ENCODE measurements around the gene CIPC. TPM values are rescaled to one million over a fixed set of nuclear protein-coding genes. Genes with fewer than 3 reads are reported as not detected.

The CIPC gene
- total RNA-seq, 1 donor from 2014 or later, result 10.2 TPM

DNA sequence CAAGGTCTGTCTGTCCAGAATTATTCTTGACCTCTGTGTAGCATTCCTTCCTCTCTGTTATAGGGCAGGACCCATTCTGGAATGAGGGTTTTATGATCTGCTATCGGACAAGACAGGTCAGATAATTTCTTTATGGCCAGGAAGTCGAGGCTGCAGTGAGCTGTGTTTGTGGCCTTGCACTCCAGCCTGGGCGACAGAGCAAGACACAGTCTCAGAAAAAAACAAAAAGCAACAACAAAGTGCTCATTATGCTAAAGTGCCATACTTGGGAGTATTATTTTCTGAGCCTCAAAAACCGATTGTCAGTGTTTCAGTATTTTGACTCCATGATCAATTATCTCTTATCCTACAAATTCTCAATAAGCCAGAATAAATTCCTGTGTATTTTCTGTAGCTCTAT, 4.1 kb downstream of the CIPC start:
- no peak for DNase-seq (ENCODE audit: low read depth)
- no peak overlapping the region for H3K4me3 ChIP-seq (ENCODE audit: low read depth, low read length)
- TF ChIP-seq, protein P1, sequence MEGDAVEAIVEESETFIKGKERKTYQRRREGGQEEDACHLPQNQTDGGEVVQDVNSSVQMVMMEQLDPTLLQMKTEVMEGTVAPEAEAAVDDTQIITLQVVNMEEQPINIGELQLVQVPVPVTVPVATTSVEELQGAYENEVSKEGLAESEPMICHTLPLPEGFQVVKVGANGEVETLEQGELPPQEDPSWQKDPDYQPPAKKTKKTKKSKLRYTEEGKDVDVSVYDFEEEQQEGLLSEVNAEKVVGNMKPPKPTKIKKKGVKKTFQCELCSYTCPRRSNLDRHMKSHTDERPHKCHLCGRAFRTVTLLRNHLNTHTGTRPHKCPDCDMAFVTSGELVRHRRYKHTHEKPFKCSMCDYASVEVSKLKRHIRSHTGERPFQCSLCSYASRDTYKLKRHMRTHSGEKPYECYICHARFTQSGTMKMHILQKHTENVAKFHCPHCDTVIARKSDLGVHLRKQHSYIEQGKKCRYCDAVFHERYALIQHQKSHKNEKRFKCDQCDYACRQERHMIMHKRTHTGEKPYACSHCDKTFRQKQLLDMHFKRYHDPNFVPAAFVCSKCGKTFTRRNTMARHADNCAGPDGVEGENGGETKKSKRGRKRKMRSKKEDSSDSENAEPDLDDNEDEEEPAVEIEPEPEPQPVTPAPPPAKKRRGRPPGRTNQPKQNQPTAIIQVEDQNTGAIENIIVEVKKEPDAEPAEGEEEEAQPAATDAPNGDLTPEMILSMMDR (conservative IDR thresholded peaks at IDR 0.05; ENCODE audit: low read depth, low read length), result no peak

DNA sequence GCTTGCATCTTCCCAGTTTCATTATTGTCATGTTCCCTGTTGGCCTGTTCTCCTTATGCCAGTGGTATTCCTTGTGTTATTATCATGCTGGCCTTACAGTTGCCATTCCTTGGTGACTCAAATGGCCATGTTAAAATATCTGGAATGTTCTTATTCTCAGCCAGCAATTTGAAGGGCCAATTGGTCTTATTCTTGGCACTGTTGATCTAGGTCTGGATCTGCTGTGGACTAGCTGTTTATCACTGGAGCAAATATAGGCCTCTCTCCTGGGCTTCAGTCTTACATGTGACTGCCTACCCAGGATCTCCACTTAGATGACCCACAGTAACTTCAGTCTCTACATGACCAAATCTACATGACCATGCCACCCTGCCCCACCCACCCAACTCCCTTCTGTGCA, 5.4 kb downstream of the CIPC start:
- TF ChIP-seq, protein P1 (conservative IDR thresholded peaks at IDR 0.05; ENCODE audit: low read depth, low read length), result no peak
- no peak overlapping the region for H3K4me3 ChIP-seq (ENCODE audit: low read depth, low read length)

DNA sequence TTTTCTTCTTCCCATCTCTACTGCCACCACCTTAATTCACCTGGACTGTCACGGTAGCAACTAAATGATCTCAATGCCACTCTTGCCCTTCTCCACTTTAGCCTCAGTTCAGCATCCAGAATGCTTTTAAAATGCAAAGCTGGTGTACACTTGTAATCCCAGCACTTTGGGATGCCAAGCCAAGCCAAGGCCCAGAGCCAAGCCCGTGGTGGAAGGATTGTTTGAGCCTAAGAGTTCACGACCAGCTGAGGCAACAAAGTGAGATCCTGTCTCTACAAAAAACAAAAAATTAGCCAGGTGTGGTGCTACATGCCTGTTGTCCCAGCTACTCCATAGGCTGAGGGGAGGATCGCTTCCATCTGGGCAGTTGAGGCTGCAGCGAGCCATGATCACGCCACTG, 5.9 kb downstream of the CIPC start:
- H3K4me3 ChIP-seq (ENCODE audit: low read depth, low read length), result no peak overlapping the region
- DNase-seq (ENCODE audit: low read depth), result no peak
- TF ChIP-seq, protein P1 (conservative IDR thresholded peaks at IDR 0.05; ENCODE audit: low read depth, low read length), result no peak

More for the DNA sequence above, 5.4 kb downstream of the CIPC start:
- no peak for DNase-seq (ENCODE audit: low read depth)

DNA sequence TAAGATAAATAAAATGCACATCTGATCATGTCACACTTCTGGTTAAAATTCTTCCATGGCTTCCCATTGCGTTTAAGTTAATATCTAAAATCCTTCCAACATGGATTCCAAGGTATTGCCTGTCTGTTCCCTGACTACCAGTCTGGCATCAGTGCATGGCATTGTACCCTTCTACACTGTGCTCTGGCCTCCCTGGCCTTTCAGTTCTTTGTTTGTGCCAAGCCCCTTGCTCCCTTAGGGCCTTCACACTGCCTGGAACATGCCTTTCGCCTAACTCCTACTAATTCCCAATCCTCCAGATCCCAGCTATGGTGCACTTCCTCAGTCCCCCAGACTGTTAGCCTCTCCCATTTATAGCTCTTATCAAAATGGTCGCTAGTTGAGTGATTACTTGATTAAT, 6.3 kb downstream of the CIPC start:
- no peak for DNase-seq (ENCODE audit: low read depth)
- TF ChIP-seq, protein P1 (conservative IDR thresholded peaks at IDR 0.05; ENCODE audit: low read depth, low read length), result no peak
- H3K4me3 ChIP-seq (ENCODE audit: low read depth, low read length), result no peak overlapping the region

DNA sequence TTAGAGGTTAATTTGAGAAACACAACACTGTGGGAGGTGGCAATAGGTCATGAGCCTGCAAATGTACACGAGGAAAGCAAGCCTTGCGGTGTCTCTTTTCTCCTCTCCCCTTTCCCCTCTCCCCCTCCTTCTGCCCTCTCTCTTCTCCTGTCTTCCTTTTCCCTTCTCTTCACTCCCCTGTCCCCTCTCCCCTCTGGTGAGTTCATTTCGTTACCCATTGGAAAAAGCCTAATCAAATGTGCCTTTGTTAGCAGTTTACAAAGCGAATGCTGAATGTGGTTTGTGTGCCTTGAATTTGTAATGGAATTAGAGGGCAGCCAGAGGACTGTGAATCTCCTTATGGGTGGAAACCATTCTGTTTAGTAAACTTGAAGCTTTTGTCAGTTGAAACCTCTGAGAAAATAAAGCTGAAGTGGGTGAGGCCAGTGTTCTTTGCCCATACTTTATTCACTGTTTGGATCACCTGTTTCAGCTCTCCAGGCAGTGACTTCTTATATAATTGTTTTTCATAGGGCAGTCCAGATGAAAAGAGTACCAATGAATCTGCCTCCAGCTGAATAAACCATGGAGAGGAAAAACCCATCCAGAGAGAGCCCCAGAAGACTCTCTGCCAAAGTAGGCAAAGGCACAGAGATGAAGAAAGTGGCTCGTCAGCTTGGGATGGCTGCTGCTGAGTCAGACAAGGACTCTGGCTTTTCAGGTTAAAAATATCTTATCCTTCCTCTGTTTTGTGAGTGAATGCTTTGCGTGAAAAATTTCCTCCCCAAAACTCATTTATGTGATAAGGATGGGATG, 7.3 kb downstream of the CIPC start:
- TF ChIP-seq, protein P1 (conservative IDR thresholded peaks at IDR 0.05; ENCODE audit: low read depth, low read length), result no peak
- no peak for DNase-seq (ENCODE audit: low read depth)
- H3K4me3 ChIP-seq (ENCODE audit: low read depth, low read length), result no peak overlapping the region

DNA sequence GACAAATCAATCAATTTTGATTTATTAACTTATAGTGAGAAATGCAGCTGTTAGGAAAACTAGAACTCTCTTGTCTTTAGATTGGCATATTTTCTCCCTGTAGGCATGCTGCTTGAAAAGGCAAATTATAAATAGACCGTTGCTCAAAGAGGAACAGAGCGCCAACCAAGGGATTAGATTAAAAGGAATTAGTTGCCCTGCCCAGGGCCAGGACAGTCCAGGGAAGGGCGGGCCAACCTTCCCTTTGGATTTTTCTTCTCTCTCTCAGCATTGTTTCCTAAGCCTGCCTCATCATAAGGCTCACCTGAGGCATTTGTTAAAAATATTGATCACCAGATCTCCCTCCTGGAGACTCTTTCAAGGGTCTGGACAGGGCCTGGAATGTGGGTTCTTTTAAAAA, 8.6 kb downstream of the CIPC start:
- no peak for DNase-seq (ENCODE audit: low read depth)
- no peak overlapping the region for H3K4me3 ChIP-seq (ENCODE audit: low read depth, low read length)
- TF ChIP-seq, protein P1 (conservative IDR thresholded peaks at IDR 0.05; ENCODE audit: low read depth, low read length), result no peak

DNA sequence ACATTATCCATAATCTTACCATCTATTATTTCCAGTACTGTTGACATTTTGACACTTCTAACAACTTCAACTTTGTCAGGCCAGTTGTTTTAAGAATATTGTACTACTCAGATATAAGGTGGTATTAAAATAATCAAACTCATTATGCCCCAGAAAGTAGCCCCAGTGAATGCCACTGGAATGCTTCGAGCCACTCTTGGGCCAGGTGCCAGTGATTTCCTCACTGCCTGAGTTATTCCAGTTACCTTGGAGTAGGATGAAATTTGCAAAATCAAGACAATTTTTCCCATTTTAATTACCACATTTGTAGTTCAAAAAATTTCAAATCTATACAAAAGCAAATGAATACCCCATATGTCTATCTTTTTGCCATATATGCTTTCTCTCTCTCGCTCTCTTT, 9.2 kb downstream of the CIPC start:
- no peak overlapping the region for H3K4me3 ChIP-seq (ENCODE audit: low read depth, low read length)
- TF ChIP-seq, protein P1 (conservative IDR thresholded peaks at IDR 0.05; ENCODE audit: low read depth, low read length), result no peak
- no peak for DNase-seq (ENCODE audit: low read depth)
